ENCODE measurements around the gene HIKESHI.

GRCh38 chr11:86287468-86287796, 14.6 kb upstream of the HIKESHI start:
- no peak for TF ChIP-seq CTCF (IDR thresholded peaks at IDR 0.05)
- TF ChIP-seq POLR2A (IDR thresholded peaks at IDR 0.05), result no peak

All from Peyer's patch (tissue), 4 donors.